GM18499 (cell line): Measurements from ENCODE around the gene ZC3H6.
"Not testable (repeated sequence)": the region's sequence is repeated elsewhere in the genome, so short reads cannot be mapped to it uniquely, and the experiment has no call there.

Experiments
- ATAC-seq: cut with Tn5 transposase; IDR thresholded peaks from one replicate; pipeline ENCODE4 v1.9.1; 2021; ENCODE audit warnings: moderate number of reproducible peaks; ENCODE audit not compliant: insufficient read depth, unreplicated experiment

The ZC3H6 gene

GRCh38 chr2:112275887-112276773 is 733 bp downstream of the ZC3H6 start:
- ATAC-seq: peak; percentile 21

GRCh38 chr2:112276954-112277353 is 1.6 kb downstream of the ZC3H6 start:
- ATAC-seq: no peak

GRCh38 chr2:112277596-112278220 is 2.3 kb downstream of the ZC3H6 start:
- ATAC-seq: no peak

GRCh38 chr2:112282066-112282465 is 6.7 kb downstream of the ZC3H6 start:
- ATAC-seq: not testable (repeated sequence)

GRCh38 chr2:112283535-112283934 is 8.1 kb downstream of the ZC3H6 start:
- not testable (repeated sequence) for ATAC-seq

GRCh38 chr2:112290088-112290487 is 14.7 kb downstream of the ZC3H6 start:
- ATAC-seq: no peak

- ATAC-seq: no peak
Measured at GRCh38 chr2:112290648-112291047, 15.3 kb downstream of the ZC3H6 start.

- no peak for ATAC-seq
Measured at GRCh38 chr2:112293636-112294401, 18.4 kb downstream of the ZC3H6 start.

GRCh38 chr2:112295407-112296078 is 20.1 kb downstream of the ZC3H6 start:
- no peak for ATAC-seq

GRCh38 chr2:112296407-112296806 is 21.0 kb downstream of the ZC3H6 start:
- ATAC-seq: no peak

- no peak for ATAC-seq
Measured at GRCh38 chr2:112301171-112301584, 25.8 kb downstream of the ZC3H6 start.

GRCh38 chr2:112301973-112302372 is 26.6 kb downstream of the ZC3H6 start:
- ATAC-seq: no peak

- no peak for ATAC-seq
Measured at GRCh38 chr2:112304298-112304941, 29.0 kb downstream of the ZC3H6 start.

GRCh38 chr2:112305132-112305531 is 29.7 kb downstream of the ZC3H6 start:
- no peak for ATAC-seq

- no peak for ATAC-seq
Measured at GRCh38 chr2:112310906-112311305, 35.5 kb downstream of the ZC3H6 start.

GRCh38 chr2:112311932-112312331 is 36.5 kb downstream of the ZC3H6 start:
- no peak for ATAC-seq

- no peak for ATAC-seq
Measured at GRCh38 chr2:112312821-112313220, 37.4 kb downstream of the ZC3H6 start.

GRCh38 chr2:112314856-112315255 is 39.5 kb downstream of the ZC3H6 start:
- no peak for ATAC-seq

GRCh38 chr2:112317303-112318158 is 42.1 kb downstream of the ZC3H6 start:
- ATAC-seq: no peak
